ENCODE data around the gene ZMYM2.

DNA sequence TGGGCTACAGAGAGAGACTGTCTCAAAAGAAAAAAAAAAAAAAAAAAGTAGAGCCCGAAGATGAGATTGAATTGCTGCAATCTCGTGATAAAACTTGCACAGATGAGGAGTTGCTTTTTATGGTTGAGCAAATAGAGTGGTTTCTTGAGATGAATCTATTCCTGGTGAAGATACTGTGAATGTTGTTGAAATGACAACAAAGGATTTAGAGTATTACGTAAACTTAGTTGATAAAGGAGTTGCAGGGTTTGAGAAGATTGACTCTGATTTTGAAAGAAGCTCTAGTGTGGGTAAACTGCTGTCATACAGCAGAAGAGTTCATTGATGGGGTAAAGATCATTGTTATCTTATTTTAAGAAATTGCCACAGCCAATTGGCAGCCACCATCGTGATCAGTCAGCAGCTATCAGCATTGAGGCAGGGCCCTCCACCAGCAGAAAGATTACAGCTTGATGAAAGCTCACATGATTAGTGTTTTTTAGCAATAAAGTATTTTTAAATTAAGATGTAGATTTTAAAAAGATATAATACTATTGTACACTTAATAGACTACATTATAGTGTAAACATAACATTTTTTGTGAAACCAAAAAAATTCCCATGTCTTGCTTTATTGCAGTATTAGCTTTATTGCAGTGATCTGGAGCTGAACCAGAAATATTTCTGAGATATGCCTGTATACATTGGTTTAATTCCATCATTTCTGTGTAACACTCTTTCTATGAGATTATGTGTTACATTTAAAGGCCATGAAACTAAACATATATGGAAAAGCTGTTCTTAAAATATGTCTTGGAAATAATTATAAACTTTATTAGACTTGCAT lies 43.1 kb downstream of the ZMYM2 start:
- TF ChIP-seq YY1 (IDR thresholded peaks at IDR 0.05; ENCODE audit: insufficient read depth, insufficient read length) (no peak), ZNF274 (IDR thresholded peaks at IDR 0.05; ENCODE audit: low read depth, low read length) (no peak)

Measured in NT2/D1 (cell line).